HG03571 (cell line): ENCODE measurements around the gene STK25.
A peak's percentile ranks its signal among the peaks of the same experiment; 100 is the strongest.
"Not testable (repeated sequence)": the region's sequence is repeated elsewhere in the genome, so short reads cannot be mapped to it uniquely, and the experiment has no call there.

Source experiments
- ATAC-seq: cut with Tn5 transposase; IDR thresholded peaks from one replicate; pipeline ENCODE4 v1.9.1; 2021; ENCODE audit not compliant: unreplicated experiment

The STK25 gene

DNA sequence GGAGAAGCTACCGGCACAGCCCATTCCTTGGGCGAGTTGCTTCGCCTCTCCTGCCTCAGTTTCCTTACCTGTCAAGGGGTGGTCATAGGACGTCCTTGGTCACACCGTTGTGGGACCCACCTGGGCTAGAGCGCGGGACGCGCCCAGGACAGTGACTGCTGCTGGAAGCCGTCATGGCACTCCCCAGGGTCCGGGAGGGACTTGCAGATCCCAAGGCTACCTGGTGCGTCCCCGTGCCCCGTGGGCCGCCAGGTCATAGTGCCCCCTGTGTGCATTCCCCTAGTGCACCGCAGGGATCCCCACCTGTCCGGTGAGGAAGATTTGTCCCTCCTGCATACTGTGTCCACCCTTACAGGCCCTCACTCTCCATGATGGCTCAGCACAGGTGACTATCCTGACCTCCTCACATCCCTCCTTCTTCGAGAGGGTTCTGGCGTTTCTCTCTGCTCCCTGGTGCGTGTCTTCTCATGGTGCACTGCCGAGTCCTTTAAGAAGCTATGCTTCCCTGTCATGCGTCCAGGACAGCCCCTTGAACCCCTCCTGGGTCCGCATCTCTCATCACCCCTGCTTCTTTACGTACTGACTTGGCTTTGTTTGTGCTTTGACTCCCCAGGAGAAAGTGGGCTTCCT lies 886 bp upstream of the STK25 start:
- no peak for ATAC-seq

DNA sequence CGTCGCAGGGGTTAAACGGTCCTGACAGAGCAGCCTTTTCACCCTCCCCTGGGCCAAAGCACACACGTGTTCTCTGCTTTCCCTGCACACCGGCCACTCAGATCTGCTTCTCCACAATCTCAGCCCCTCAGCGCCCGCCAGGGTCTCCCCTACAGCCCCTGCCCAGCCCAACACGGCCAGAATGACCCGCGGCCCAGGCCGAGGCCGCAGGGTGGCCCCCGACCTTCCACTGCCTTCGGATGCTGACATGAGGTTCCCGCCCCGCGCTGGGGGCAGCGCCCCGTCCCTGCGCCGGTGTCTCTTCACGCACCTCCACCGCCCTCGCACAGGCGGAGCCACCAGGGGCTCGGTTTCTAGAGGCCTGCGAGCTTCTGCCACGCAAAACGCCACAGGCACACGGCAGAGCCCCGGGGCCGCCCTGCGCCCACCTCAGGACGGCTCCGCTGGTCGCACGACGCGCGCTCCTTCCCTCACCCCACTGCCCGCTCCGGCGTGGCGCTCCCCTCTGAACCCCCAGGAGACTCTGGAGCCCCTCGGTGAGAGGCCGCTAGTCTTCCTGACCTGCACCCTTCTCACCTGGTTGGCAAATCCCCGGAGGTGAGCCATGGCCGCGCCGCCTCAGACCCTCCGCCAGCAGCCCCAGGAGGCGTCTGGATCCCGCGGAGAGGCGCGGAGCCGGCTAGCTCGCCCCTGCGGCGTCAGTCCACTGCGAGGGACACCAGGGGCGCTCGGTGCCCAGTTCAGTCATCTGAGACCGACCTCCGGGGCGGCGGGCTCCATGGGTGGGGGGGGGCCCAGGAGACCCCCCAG lies 749 bp downstream of the STK25 start:
- peak; percentile 13 for ATAC-seq

DNA sequence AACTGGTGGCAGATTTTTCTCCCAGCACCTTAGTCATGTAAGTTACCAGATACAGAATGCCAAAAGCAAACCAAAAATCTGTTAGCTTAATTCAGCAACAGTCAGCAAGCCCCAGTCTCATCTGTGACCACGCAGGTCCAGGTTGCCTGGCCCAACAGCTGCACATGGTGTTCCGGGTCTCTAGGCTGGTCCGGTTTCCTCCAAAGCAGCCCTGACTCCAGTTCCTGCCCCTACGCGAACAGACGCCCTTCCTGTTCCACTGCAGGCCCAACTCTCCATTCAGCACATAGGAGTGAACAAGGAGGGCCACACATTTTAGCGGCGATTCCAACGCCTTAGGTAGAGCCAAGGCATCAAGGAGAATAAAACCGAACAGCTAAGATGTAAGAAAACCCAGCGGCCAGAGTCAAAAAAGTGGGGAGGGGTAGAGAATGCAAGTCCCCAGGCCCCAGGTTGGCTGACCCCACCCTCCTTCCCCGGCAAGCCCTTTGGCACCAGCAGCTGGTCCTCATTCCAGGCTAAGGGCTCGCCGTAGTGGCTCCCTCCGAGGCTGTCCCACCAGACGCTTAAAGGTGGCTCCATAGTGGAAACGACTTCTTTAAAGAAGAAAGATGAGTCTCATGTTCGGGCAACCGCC lies 1.5 kb downstream of the STK25 start:
- ATAC-seq: no peak

DNA sequence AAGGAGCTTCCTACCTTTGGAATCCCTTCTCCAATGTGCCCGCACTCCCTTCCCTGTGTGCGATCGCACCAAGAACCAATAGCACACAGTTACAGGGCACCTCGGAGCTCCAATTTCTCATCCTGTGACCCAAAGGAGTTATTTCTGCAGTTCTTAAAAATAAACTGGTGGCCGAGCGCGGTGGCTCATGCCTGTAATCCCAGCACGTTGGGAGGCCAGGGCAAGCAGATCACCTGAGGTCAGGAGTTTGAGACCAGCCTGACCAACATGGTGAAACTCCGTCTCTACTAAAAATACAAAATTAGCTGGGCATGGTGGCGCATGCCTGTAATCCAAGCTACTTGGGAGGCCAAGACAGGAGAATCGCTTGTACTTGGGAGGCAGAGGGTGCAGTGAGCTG lies 2.1 kb downstream of the STK25 start:
- not testable (repeated sequence) for ATAC-seq

DNA sequence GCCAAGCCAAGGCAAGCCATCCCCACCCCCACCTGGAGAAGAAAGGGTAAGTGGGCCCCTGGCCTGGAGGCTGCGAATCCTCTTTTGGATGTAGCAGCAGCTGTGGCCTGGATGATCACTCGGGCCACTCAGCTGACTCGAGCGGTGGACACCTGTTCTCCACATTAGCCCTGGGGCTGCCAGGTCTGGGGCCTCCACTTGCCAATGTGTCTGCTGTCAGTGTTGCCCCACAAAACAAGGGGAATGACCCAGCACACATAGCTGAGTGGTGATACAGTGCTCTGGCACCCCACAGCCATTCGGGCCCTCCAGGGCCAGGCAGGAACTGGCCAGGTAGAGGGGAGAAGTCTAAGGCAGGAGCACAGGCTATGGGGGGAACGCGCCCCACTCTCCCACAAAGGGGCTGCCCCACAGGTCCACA lies 2.6 kb downstream of the STK25 start:
- ATAC-seq: no peak

DNA sequence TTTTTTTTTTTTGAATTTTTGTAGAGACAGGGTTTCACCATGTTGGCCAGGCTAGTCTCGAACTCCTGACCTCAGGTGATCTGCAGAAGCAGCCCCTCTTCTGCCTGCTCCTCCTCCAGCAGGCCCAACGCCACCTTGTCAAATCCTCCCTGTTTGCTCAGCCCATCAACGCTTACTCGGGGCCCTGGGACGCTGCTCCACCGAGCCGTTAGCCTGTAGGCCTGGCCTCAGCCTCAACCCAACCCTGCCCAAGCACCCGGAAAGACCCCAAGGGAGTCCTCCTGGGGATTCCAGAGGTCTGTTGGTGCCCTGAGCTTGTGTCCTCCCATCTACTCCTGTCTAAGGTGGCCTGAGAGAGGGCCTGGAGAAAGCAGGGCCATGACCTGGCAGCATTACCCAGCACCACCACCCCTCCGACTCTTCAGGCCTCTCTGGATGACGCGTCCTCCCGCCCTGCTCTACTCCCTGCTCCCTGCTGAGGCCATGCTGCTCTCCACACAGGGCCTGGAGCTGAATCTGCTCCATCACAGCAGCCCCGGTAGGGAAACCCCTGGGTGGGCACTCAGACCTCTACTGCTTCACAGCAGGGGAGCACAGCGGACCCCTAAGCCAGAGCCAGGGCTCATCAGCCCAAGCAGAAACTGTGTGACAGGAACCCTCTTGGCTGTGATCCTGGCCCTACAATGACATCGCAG lies 3.2 kb downstream of the STK25 start:
- ATAC-seq: no peak

DNA sequence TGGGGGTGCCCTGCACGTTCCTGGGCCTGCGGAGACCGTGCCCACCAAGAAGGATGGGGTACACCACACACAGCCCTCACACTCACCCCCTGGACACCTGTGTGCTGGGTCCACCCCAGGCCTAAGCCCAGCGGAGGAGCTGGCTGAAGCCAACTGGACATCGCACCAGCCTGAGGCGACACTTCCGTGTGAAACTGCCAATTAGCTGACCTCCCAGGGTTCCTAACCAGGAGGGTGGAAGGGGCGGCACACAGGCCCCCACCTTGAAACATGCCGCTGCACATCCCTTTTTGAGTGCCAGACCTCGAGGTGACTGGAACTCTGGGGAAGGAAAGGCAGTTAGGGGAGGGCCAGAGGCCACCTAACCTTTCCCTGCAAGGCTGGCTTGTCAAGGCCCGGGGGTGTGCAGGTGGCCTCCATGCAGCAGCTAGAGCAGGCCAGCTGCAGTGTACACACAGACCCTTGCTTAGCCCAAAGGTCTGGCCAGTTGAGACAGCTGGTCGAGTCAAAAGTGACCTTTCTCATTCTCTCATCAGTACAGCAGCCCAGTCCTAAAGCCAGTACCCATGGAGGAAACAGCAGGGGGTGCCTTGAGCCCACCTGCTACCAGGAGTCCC lies 4.5 kb downstream of the STK25 start:
- ATAC-seq: no peak

DNA sequence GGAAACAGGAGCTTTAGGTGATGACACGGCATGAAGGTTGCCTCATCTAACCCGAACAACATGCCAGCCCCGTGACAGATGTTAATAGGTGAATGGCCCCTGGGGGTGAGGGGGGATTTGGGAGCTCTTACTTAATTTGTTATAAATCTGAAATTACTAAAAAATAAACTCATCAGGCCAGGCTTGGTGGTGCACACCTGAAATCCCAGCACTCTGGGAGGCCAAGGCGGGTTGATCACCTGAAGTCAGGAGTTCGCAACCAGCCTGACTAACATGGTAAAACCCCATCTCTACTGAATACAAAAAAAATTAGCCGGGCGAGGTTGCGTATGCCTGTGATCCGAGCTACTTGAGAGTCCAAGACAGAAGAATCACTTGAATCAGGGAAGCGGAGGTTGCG lies 6.1 kb downstream of the STK25 start:
- ATAC-seq: no peak

DNA sequence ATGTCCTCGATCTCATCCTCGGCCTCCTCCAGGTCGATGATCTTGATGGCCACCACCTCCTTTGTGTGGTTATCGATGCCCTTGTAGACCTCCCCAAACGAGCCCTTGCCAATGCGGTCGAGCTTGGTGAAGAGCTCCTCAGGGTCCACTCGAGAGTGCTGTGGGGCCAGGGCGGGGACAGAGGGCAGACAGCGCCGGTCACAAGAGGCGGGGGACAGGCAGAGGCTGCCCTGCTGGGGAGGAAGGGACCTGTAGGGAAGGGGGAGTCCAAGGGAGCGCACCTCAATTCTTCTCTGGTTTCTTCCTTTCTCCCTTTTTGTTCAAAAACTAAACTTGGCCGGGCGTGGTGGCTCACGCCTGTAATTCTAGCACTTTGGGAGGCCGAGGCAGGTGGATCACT lies 6.8 kb downstream of the STK25 start:
- ATAC-seq: no peak

DNA sequence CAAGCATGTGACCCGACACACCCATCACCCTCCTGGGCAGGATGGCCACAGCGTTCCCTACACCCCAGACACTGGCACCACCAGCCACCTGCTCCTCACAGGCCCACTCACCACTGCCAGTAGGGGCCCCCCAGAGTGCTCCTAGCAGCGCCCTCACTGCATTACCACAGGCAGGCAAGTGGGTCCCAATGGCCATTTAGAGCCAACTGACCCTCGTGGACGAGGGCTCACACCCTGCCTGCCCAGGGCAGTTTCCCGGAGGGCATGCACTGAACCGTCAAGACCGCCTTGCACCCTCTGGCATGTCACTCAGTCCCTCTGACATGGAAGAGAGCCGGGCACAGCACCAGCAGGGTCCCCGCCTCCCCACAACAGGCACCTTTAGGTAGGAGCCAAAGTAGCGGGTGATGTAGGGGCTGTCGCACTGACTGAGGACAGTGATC lies 7.3 kb downstream of the STK25 start:
- ATAC-seq: no peak

DNA sequence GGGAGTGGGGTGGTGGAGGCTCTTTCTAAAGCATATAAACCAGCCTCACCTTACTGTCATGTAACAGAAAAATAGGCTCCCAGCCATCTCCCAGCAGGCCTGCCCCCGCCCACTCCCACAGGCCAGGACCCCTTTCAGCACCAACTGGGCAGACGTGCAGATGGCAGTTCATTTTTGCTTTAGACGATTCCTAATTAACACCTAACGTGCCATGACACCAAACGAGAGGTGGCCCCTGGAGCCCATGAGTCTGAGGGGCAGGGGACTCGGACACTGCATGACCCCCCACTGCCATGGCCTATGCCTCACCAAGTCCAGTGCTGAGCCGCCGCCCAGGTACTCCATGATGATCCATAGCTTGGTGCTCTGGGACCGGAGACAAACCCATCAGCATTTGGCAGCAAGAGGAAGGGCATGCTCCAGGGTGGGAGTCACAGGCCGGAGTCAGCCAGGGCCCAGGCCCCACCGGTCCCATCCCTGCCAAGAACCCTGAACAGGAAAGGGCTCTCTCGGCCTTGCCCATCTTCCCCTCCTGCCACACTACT lies 7.9 kb downstream of the STK25 start:
- ATAC-seq: no peak

DNA sequence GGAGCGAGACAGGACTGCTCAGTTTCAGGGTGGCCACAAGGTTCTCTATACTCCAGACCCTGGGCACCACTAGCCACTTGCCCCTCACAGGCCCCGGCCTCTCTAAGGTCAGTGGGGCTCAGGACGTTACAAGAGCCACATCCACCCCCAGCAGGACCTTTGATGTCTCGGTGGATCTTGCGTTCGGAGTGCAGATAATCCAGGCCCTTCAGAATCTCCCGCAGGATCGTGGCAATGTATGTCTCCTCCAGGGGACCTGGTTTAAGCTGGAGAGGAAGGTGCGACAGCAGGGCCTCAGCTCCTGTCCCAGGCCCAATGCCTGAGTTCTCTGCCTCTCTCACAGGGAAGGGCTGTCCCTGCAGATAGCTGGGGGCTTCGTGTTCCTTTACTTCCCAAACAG lies 8.4 kb downstream of the STK25 start:
- ATAC-seq: no peak

DNA sequence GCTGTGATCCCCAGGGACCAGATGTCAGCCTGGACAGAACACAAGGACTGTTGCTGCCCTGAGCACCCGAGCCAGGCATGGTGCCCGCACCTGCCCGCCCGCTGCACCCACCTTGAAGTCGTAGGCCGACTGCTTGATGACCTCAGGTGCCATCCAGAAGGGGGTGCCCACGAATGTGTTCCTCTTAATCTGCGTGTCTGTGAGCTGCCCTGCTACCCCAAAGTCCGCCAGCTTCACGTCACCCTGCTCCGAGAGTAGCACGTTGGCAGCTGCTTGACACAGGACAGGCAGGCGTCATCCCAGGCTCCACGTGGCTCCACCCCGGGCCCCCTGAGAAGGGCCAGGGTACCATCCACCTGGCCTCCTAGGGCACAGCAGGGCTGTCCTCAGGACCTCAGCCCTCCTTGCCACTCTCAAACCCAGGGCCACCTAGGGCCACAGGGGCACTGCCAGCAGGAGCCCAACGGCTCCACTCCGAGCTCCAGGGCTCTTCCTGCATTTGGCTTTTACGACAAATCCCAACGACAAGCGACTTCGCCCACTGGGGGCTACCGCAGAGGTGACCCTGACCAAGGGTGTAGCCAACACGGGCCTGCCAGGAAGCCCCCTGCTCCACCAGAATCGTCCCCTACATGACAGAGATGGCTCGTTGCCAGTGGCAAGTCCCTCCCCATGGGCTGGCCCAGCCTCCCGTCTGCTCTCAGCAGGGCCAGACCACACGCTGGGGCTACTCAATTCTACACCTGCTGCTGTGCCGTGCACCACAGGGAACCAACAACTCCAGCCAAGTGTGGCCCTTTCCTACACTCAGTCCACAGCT lies 9.0 kb downstream of the STK25 start:
- no peak for ATAC-seq

DNA sequence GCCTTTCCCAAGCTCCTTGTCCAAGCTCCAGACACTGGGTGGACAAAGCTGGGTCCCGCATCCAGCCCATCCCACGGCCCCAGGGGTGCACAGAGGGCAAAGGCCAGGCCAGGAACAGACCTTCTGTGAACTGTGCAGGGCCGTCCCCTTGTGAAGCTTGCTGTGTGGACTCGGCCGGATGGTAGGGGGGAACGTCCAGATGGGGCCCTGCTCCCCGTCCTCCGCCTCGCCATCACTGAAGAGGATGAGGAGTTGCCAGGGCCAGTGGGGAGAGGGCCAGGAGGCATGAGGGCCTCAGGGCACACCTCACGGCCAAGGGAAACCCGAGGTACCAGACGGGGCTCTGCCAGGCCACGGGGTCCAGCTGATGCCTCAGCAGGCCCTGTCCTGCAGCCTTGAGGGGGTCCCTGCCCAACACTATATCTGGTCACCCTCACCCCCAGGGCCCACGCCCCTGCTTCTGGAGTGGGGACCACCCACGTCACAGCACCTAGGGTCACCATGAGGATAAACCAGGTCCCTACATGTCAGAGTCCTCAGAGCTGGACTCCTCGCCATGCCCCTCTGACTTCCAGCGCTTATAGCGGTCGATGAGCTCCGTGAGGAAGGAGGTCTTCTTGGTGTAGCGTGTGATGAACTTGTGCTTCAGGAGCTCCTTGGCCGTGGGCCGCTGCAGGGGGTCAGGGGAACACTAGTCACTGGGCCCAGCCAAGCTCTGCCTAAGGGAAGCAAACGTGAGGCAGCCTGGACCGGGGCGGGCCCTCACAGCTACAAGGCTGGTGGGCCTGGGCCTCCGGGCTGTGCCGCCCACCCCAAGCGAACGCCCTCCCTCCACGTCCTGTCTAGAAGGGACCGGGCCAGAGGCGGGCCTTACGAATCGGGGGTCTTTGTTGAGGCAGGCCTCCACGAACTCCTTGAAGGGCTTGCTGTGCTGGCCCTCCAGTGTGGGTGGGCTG lies 10.0 kb downstream of the STK25 start:
- no peak for ATAC-seq

DNA sequence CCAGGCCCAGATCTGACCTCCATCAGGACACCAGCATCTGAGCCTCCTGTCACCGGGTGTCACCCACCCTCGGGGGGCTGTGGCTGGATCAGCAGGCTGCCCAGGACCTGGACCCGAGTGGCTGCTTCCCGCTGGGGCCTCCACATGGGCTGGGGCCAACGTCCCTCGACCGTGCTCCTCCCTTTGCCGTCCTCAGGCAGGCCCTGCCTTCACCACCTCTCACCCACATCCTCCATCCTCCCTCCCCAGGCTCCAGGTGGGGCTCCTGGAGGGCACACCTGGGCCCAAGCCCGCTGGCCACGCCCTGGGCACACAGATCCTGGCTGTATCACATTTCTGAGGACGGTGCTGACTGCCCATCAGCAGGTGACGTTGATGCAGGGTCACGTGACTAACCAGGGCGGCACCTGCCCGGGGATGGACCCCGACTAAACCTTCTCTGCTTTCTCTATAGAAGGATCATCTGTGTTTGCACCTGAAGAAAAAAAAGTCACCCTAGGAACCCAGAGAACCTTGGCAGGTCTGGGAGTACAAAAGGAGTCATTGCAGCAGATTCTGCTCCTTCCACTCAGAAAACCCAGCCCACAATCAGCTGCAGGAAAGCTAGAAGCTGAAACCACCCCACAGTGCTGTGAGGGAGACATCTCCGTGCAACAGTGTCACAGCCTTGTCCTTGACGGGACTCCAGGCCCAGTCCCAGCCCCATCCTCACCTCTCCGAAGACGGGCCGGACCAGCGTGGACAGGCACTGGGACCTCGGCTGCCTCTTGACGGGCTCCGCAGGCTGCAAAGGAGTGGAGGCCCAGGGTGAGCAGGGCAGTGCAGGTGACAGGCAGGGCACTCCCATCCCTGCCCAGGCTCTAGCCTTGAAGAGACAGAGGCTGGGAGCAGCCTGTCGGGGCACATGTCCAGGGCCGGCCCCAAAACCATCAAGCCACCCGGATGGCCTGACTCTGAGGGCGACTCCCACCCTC lies 11.2 kb downstream of the STK25 start:
- ATAC-seq: no peak

DNA sequence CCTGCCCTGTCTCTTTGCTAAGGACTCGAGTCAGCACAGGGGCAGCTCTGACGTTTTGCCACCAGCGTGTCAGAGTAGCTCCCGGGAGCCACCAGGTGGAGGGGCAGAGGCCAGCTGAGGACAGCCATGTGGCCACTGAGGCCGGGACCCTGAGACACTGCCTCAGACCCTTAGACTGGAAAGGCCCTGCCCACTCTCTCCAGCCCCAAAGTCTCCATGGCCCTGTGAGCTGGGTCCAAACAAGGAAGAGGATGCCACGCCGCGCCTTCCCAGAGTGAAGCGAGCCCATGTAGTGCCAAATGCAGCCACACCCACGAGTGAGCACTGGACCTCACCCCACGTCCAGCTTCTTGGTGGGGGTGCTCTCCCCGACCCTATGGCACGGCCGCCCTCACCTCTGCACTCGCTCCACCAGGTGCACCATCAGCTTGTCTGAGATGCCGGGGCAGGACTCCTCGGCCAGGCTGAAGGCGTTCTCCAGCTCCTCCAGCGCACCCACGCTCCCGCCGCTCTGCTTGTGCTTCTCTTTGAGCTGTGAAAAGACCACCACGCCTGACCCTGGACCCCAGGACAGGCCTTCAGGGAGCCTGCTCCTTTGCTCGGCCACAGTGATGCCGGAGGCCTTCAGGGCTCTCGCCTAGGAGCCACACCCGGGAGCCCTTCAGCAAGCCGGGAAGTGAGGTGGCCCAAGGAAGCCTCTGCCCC lies 12.2 kb downstream of the STK25 start:
- ATAC-seq: no peak
